Thoracic aorta (tissue), 2 donors: Measurements from ENCODE around the gene SPATA3. TPM values are rescaled to one million over a fixed set of nuclear protein-coding genes. Genes with fewer than 3 reads are reported as not detected.

Experiments used
- ATAC-seq: fragments of 150-250 bp; one replicate; pipeline ENCODE4 v1.8.0; 2017; ENCODE audit warnings: low read depth; ENCODE audit not compliant: insufficient number of reproducible peaks, low FRiP score
- DNase-seq: peaks from one replicate; pipeline ENCODE4 v3.0.0-alpha.2; 2020; ENCODE audit warnings: low spot score
- H3K27ac ChIP-seq, 2 donors: fragments of 200-600 bp; sonication (generic); 1 replicate in 1 of 2; 2 replicates in 1 of 2; pipeline ENCODE4 v1.5.1; 2016; ENCODE audit warnings: mild to moderate bottlenecking in 2 of 2, moderate library complexity in 2 of 2
- H3K27me3 ChIP-seq: fragments of 200-600 bp; sonication (generic); replicated peaks from 2 replicates; pipeline ENCODE4 v1.6.0; 2016; ENCODE audit warnings: mild to moderate bottlenecking; ENCODE audit not compliant: insufficient read depth
- H3K36me3 ChIP-seq: fragments of 200-600 bp; sonication (generic); one replicate; pipeline ENCODE4 v1.5.1; 2016
- H3K4me1 ChIP-seq, 2 donors: fragments of 200-600 bp; sonication (generic); 1 replicate in 1 of 2; 2 replicates in 1 of 2; pipeline versions ENCODE4 v1.5.1 to v1.6.0; 2016; ENCODE audit warnings: low read depth in 2 of 2, mild to moderate bottlenecking in 1 of 2; ENCODE audit not compliant: control insufficient read depth in 1 of 2
- H3K4me3 ChIP-seq: fragments of 200-600 bp; sonication (generic); 2 replicates; pipeline ENCODE4 v1.5.1; 2016; ENCODE audit warnings: mild to moderate bottlenecking
- H3K9me3 ChIP-seq: fragments of 200-600 bp; sonication (generic); 2 replicates; pipeline ENCODE4 v1.5.1; 2016
- total RNA-seq, 2 donors: library from RNA; depleted of rRNA; stranded (reverse); fragments of >200 nt; gene quantifications; one replicate each; pipeline versions ENCODE4 v1.1.0 to v1.2.3, GENCODE V29; 2016
- TF ChIP-seq, protein P1 (sequence below): fragments of 200-600 bp; sonication (generic); IDR thresholded peaks from one replicate; pipeline ENCODE4 v1.5.1; 2019; ENCODE audit warnings: antibody characterized with exemption

SPATA3 gene
- total RNA-seq, 2 donors from 2014 or later = not detected

DNA sequence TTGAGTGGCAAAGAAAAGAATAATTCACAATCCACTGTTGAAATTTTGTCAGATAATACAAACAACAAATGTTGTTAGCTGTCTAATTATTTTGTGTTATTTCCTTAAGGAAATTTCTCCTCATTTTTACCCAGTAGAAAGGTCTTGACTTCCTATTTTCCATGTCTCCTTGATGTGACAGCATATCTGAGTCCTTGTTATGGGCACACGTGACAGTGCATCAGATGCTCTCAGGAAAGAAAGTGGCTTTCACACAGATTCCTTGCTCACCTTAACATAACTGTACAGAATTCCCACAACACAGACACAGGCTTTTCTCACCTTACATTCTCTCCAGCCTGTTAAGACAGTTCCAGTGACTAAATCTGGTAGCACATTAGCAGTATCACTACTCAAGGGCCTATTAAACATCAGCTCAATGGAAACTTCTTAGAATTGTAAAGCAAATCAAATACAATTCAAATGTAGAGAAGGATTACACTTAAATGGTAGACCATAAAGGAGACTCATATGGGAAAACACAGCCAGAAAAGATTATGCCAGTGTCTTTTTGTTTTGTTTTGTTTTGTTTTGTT, 40.7 kb upstream of the SPATA3 start:
- Histone ChIP-seq H3K9me3 (no peaks in the 10 kb centered on the region), H3K4me3 (no peak overlapping the region), H3K36me3 (no peaks in the 10 kb centered on the region), H3K4me1 (peaks cover 0 to 15% of the 10 kb centered on the region in 2 donors), H3K27ac (no peak overlapping the region), H3K27me3 (no peaks in the 10 kb centered on the region)
- ATAC-seq (no peak), DNase-seq (no peak)
- TF ChIP-seq, protein P1, sequence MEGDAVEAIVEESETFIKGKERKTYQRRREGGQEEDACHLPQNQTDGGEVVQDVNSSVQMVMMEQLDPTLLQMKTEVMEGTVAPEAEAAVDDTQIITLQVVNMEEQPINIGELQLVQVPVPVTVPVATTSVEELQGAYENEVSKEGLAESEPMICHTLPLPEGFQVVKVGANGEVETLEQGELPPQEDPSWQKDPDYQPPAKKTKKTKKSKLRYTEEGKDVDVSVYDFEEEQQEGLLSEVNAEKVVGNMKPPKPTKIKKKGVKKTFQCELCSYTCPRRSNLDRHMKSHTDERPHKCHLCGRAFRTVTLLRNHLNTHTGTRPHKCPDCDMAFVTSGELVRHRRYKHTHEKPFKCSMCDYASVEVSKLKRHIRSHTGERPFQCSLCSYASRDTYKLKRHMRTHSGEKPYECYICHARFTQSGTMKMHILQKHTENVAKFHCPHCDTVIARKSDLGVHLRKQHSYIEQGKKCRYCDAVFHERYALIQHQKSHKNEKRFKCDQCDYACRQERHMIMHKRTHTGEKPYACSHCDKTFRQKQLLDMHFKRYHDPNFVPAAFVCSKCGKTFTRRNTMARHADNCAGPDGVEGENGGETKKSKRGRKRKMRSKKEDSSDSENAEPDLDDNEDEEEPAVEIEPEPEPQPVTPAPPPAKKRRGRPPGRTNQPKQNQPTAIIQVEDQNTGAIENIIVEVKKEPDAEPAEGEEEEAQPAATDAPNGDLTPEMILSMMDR = no peak

DNA sequence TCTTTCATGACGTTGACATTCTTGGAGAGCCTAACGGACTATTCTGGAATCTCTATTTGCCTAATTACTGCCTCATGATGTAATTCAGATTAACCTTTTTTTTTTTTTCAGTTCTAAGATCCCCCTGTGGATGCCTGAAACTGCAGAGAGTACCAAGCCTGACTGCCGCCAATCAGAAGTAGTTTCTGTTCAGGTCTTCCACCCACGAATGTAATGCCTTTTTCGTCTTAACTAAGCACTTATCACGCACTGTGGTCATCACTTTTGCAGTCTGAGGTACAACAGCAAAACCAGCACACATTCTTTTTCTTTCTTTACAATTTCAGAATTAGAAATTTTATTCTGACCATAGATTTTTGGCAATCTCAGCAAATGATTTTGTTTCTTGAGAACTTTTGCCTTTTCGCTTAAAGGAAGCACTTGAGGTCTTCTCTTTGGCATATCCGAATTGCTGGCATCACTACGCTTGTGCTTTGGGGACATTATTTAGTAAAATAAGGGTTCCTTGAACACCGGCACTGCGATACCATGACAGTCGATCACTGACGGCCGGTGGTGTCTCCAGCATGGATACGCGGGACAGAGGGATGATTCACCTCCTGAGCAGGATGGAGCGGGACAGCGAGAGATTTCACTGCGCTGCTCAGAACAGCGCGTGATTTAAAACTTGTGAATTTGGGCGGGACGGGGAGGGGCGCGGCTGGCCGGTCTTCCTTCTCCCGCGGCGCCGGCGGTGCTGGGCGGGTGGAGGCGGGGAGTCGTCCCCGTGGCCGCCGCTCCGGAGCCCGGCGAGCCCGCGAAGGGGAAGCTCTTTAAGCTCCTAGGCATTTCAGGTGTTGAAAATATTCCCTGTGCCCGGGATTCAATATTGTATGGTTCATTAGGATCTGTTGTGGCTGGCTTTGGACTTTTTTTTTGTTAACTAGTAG, 38.8 kb upstream of the SPATA3 start:
- ATAC-seq = no peak
- Histone ChIP-seq H3K4me3 (peak overlapping the region; percentile 66), H3K27me3 (no peaks in the 10 kb centered on the region), H3K4me1 (peaks cover 0 to 15% of the 10 kb centered on the region in 2 donors), H3K36me3 (no peaks in the 10 kb centered on the region), H3K9me3 (no peaks in the 10 kb centered on the region), H3K27ac (no peak overlapping the region)
- no peak for DNase-seq
- TF ChIP-seq, protein P1 = no peak

DNA sequence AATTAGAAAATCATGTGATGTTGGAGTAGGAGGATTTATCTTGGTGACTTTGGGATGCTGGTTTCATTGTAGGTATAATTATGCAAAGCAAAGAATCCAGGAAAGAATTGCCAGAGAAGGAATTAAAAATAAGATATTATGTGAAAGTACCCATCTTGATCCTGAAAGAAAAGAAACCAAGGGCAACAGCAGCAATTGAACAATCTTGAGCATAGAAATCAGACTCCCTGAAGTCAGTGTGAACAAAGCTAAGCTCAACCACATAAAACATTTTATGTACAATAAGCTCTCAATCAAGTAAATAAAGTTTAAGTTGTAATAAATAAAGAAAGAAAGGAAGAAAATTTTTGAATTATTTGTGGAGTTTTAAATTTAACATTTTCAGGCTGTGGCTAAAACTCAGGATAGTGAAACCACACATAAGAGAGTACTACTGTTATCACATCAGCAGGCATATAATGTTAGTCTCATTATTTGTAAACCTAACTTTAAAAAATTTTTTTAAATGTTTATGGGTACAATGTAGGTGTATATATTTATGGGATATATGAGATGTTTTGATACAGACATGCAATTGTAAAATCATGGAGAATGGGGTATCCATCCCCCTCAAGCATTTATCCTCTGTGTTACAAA, 38.0 kb upstream of the SPATA3 start:
- Histone ChIP-seq H3K36me3 (no peaks in the 10 kb centered on the region), H3K4me1 (peaks cover 0 to 15% of the 10 kb centered on the region in 2 donors), H3K4me3 (peak overlapping the region; percentile 66), H3K27ac (no peak overlapping the region), H3K27me3 (no peaks in the 10 kb centered on the region), H3K9me3 (no peaks in the 10 kb centered on the region)
- DNase-seq = no peak
- ATAC-seq = no peak
- TF ChIP-seq, protein P1 = no peak

DNA sequence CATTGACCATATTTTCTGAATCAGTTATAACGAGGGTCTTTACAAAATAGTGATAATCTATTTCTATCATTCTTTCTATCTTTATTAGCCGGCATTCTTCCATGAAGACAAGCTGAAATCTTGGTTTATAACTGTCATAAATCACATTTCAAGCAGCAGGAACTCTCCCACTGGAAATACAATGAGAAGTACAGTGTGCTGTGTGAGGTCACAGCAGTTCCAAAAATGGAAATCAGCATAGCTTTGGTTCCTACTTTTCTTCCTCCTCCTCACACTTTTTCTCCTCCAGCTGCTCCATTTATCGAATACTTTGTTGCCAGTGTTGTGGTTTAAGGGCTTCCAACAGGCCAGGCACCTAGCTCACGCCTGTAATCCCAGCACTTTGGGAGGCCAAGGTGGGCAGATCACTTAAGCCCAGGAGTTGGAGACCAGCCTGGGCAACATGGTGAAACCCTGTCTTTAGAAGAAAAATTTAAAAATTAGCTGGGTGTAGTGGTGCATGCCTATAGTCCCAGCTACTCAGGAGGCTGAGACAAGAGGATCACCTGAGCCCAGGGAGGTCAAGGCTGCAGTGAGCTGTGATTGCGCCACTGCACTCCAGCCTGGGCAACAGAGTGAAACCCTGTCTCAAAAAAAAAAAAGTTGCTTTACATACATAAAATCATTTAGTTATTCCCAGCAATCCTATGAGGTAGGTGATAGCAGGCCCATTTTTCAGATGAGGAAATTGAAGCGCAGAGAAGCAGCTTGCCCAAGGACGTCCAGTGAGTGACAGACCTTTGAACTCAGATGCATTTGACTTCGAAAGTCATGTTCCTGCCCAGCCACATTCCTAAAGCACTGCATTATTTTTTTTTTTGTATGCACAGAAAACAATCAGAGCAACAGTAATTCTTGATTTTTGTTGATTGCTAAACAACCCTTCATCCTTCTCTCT, 36.8 kb upstream of the SPATA3 start:
- ATAC-seq (no peak), DNase-seq (no peak)
- Histone ChIP-seq H3K27ac (no peak overlapping the region), H3K4me1 (peaks cover 0 to 15% of the 10 kb centered on the region in 2 donors), H3K4me3 (no peak overlapping the region), H3K36me3 (no peaks in the 10 kb centered on the region), H3K9me3 (no peaks in the 10 kb centered on the region), H3K27me3 (no peaks in the 10 kb centered on the region)
- TF ChIP-seq, protein P1 = no peak
